OCI-LY3 (cell line): ENCODE measurements around the gene CA12.

Experiments
- EZH2phosphoT487 ChIP-seq: fragments of 200-600 bp; shearing (Covaris generic); IDR thresholded peaks from 2 replicates; pipeline ENCODE4 v1.6.1; 2018; ENCODE audit warnings: antibody characterized with exemption, mixed run types, low read depth
- TF ChIP-seq, protein P1 (sequence below): fragments of 200-600, 300-600 bp; sonication (generic); IDR thresholded peaks from 2 replicates; pipeline ENCODE4 v1.5.1; 2014; ENCODE audit warnings: antibody characterized with exemption, low read length, low read depth

DNA sequence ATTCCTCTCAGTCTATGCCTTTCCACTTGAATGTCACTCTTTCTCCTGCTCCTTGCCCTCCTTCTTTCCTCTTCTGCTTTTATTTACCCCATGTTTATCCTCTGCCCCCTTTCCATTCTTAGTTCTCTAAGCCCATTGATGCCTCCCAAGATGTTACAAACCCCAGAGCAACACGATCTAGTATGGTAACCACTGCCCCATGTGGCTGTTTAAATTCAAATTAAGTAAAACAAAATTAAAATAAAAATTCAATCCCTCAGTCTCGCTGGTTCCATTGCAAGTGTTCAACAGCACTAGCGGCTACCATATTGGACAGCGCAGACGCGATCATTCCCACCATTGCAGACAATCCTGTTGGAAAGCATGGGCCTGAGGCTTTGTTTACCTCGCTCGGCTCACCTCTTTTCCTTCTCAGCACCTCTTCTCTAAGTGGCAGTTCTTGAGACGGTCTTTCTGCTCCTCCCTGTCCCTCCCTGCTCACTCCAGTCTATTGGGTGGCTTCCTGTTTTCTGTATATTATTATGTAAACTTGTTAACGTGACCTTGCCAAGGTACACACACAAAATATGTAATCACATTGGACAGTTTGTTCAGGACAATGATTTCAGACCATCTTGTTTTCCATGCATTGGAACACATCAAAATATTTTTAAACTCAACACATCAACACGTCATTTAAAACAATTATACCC is 21.8 kb upstream of the CA12 start:
- TF ChIP-seq, protein P1, sequence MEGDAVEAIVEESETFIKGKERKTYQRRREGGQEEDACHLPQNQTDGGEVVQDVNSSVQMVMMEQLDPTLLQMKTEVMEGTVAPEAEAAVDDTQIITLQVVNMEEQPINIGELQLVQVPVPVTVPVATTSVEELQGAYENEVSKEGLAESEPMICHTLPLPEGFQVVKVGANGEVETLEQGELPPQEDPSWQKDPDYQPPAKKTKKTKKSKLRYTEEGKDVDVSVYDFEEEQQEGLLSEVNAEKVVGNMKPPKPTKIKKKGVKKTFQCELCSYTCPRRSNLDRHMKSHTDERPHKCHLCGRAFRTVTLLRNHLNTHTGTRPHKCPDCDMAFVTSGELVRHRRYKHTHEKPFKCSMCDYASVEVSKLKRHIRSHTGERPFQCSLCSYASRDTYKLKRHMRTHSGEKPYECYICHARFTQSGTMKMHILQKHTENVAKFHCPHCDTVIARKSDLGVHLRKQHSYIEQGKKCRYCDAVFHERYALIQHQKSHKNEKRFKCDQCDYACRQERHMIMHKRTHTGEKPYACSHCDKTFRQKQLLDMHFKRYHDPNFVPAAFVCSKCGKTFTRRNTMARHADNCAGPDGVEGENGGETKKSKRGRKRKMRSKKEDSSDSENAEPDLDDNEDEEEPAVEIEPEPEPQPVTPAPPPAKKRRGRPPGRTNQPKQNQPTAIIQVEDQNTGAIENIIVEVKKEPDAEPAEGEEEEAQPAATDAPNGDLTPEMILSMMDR = no peak
- TF ChIP-seq EZH2phosphoT487 = no peak
